DND-41 (cell line): ENCODE measurements around the gene RAB29.

Experiments used
- EZH2 ChIP-seq: IDR thresholded peaks from 3 replicates; pipeline ENCODE4 v1.6.1; 2012; ENCODE audit warnings: borderline replicate concordance, low read depth, mild to moderate bottlenecking, moderate library complexity, low read length, inconsistent platforms; ENCODE audit not compliant: severe bottlenecking
- TF ChIP-seq, protein P1 (sequence below): IDR thresholded peaks from 2 replicates; pipeline ENCODE4 v1.5.1; 2012; ENCODE audit warnings: borderline replicate concordance, low read length, moderate library complexity, mild to moderate bottlenecking; ENCODE audit not compliant: poor library complexity, severe bottlenecking; ENCODE audit errors: extremely low read depth

GRCh38 chr1:205817364-205817763 lies 42.1 kb upstream of the RAB29 start:
- TF ChIP-seq, protein P1, sequence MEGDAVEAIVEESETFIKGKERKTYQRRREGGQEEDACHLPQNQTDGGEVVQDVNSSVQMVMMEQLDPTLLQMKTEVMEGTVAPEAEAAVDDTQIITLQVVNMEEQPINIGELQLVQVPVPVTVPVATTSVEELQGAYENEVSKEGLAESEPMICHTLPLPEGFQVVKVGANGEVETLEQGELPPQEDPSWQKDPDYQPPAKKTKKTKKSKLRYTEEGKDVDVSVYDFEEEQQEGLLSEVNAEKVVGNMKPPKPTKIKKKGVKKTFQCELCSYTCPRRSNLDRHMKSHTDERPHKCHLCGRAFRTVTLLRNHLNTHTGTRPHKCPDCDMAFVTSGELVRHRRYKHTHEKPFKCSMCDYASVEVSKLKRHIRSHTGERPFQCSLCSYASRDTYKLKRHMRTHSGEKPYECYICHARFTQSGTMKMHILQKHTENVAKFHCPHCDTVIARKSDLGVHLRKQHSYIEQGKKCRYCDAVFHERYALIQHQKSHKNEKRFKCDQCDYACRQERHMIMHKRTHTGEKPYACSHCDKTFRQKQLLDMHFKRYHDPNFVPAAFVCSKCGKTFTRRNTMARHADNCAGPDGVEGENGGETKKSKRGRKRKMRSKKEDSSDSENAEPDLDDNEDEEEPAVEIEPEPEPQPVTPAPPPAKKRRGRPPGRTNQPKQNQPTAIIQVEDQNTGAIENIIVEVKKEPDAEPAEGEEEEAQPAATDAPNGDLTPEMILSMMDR, result no peak
- TF ChIP-seq EZH2, result no peak
